B cell (primary cell): Measurements from ENCODE around the gene PARD3. TPM values are rescaled to one million over a fixed set of nuclear protein-coding genes. Genes with fewer than 3 reads are reported as not detected.

Experiments used
- ATAC-seq: fragments of 200-7000 bp; cut with Tn5 transposase; one replicate; pipeline ENCODE4 v1.10.0; 2021; ENCODE audit warnings: low read depth, mild to moderate bottlenecking, moderate number of reproducible peaks, moderate library complexity
- CTCF ChIA-PET: fragments of 350-600 bp; sonication (Branson Sonifier 250); formaldehyde crosslinking; loops from one replicate; lab custom pipeline; 2021; ENCODE audit warnings: antibody characterized with exemption, inconsistent platforms; lab: Charles Lee
- POLR2A ChIA-PET: fragments of 350-600 bp; sonication (Branson Sonifier 250); formaldehyde crosslinking; loops from one replicate; lab custom pipeline; 2021; ENCODE audit warnings: antibody characterized with exemption; lab: Charles Lee
- DNase-seq: peaks from one replicate; pipeline ENCODE4 v3.0.0; 2013
- H2AFZ ChIP-seq: 2 replicates; pipeline ENCODE4 v1.6.1; 2012; ENCODE audit warnings: mild to moderate bottlenecking, low read depth, low read length; ENCODE audit not compliant: insufficient read depth, poor library complexity, severe bottlenecking
- H3K27ac ChIP-seq, 2 donors: 1 replicate in 1 of 2; 2 replicates in 1 of 2; pipeline ENCODE4 v1.5.1; 2012 to 2013; ENCODE audit warnings: low read length in 2 of 2, mild to moderate bottlenecking in 2 of 2, moderate library complexity in 1 of 2
- H3K27me3 ChIP-seq, 4 experiments: fragments of 200-600 bp in 1 of 4; sonication (generic) in 1 of 4; replicated peaks in 1 of 4; 1 replicate in 2 of 4; 2 replicates in 2 of 4; pipeline versions ENCODE4 v1.6.1 to v1.7.0; 2013 to 2016; ENCODE audit warnings: low read length in 3 of 4, mild to moderate bottlenecking in 2 of 4, mixed read lengths in 1 of 4, moderate library complexity in 1 of 4; ENCODE audit not compliant: insufficient read depth in 4 of 4, control insufficient read depth in 3 of 4; ENCODE audit errors: control extremely low read depth in 1 of 4
- H3K36me3 ChIP-seq, 2 experiments: replicated peaks in 1 of 2; 1 replicate in 1 of 2; 2 replicates in 1 of 2; pipeline versions ENCODE4 v1.6.1 to v1.7.1; 2013; ENCODE audit warnings: low read length in 1 of 2; ENCODE audit not compliant: insufficient read depth in 2 of 2, control insufficient read depth in 1 of 2; ENCODE audit errors: control extremely low read depth in 1 of 2, extremely low read depth in 1 of 2
- H3K4me1 ChIP-seq, 2 donors: fragments of 200-600 bp in 1 of 2; sonication (generic) in 1 of 2; 1 replicate in 1 of 2; 2 replicates in 1 of 2; pipeline versions ENCODE4 v1.5.1 to v1.6.1; 2013 to 2017; ENCODE audit warnings: low read length in 2 of 2; ENCODE audit not compliant: control insufficient read depth in 2 of 2, insufficient read depth in 2 of 2
- H3K4me2 ChIP-seq: replicated peaks from 2 replicates; pipeline ENCODE3; 2012; ENCODE audit warnings: mild to moderate bottlenecking, low read depth, low read length; ENCODE audit not compliant: poor library complexity, severe bottlenecking
- H3K4me3 ChIP-seq, 5 experiments: fragments of 200-600 bp in 1 of 5; sonication (generic) in 1 of 5; 1 replicate in 3 of 5; 2 replicates in 2 of 5; pipeline versions ENCODE4 v1.5.1 to v1.7.0; 2011 to 2016; ENCODE audit warnings: low read length in 4 of 5, mild to moderate bottlenecking in 4 of 5, low read depth in 2 of 5, control low read depth in 1 of 5, moderate library complexity in 1 of 5; ENCODE audit not compliant: insufficient read depth in 1 of 5; ENCODE audit errors: control extremely low read depth in 1 of 5, extremely low read depth in 1 of 5
- H3K79me2 ChIP-seq: fragments of 200-600 bp; sonication (generic); one replicate; pipeline ENCODE4 v1.6.0; 2016; ENCODE audit warnings: low read length; ENCODE audit not compliant: control insufficient read depth, insufficient read depth
- H3K9ac ChIP-seq: fragments of 200-600 bp; sonication (generic); 2 replicates; pipeline ENCODE4 v1.6.1; 2017; ENCODE audit warnings: mild to moderate bottlenecking, low read length, moderate library complexity
- H3K9me3 ChIP-seq, 3 donors: one replicate each; pipeline versions ENCODE4 v1.6.1 to v1.7.1; 2013; ENCODE audit warnings: low read length in 2 of 3; ENCODE audit not compliant: control insufficient read depth in 2 of 3, insufficient read depth in 1 of 3; ENCODE audit errors: control extremely low read depth in 1 of 3
- H4K20me1 ChIP-seq: 2 replicates; pipeline ENCODE4 v1.6.0; 2012; ENCODE audit warnings: mild to moderate bottlenecking, low read length; ENCODE audit not compliant: insufficient read depth, control insufficient read depth, poor library complexity, severe bottlenecking
- H3K27ac Mint-ChIP-seq: one replicate; pipeline ENCODE4 v1.8.0; 2021; ENCODE audit warnings: mixed read lengths
- H3K27me3 Mint-ChIP-seq: one replicate; pipeline ENCODE4 v1.8.0; 2021; ENCODE audit warnings: mixed read lengths
- H3K4me1 Mint-ChIP-seq: one replicate; pipeline ENCODE4 v1.8.0; 2021; ENCODE audit warnings: mixed read lengths
- H3K4me3 Mint-ChIP-seq: one replicate; pipeline ENCODE4 v1.8.0; 2021; ENCODE audit warnings: mixed read lengths
- H3K9me3 Mint-ChIP-seq: one replicate; pipeline ENCODE4 v1.8.0; 2022; ENCODE audit warnings: mixed read lengths; ENCODE audit not compliant: insufficient read depth
- EZH2 ChIP-seq: IDR thresholded peaks from 2 replicates; pipeline ENCODE4 v1.6.1; 2012; ENCODE audit warnings: borderline replicate concordance, low read depth, mild to moderate bottlenecking, moderate library complexity, low read length; ENCODE audit not compliant: insufficient read depth, poor library complexity, severe bottlenecking
- WGBS: methylation state at CpG from one replicate; pipeline ENCODE4 v1.1.5; 2013; ENCODE audit warnings: missing lambda C conversion rate; ENCODE audit not compliant: insufficient coverage; 5-methylcytosine and 5-hydroxymethylcytosine counted together
- intact Hi-C: fragments of 100-400 bp; cut with micrococcal nuclease; formaldehyde crosslinking; loops from one replicate; pipeline ENCODE4 v1.10.0; 2022
- polyA plus RNA-seq: library from polyadenylated mRNA; depleted of rRNA; stranded (reverse); fragments of >200 nt; gene quantifications from 2 replicates; pipeline ENCODE4 v1.2.3, GENCODE V29; 2012
- total RNA-seq, 2 donors: library from RNA; stranded (reverse); fragments of 120-200 nt in 1 of 2; gene quantifications; 1 replicate in 1 of 2; 2 replicates in 1 of 2; pipeline versions ENCODE4 v1.2.3 to v1.2.4, GENCODE V29; 2013 to 2022
- TF ChIP-seq, protein P1 (sequence below): fragments of 200-600 bp; IDR thresholded peaks from one replicate; pipeline ENCODE4 v1.8.0; 2022; ENCODE audit warnings: antibody characterized with exemption, mild to moderate bottlenecking

The PARD3 gene
- total and polyA plus RNA-seq, 2 donors (not counting 1 experiment from before 2014, with no cell fraction given), result not detected

GRCh38 chr10:34192646-34193045 is 622.5 kb downstream of the PARD3 start:
- H3K4me3 ChIP-seq, result no peak overlapping the region
- POLR2A ChIA-PET, result no interaction called here
- H3K9ac ChIP-seq, result no peak overlapping the region
- DNase-seq (no peak), ATAC-seq (no peak)
- no peaks in the 10 kb centered on the region for H4K20me1 ChIP-seq
- no peaks in the 10 kb centered on the region for H3K4me1 ChIP-seq
- Mint-ChIP-seq H3K27me3 (no peaks in the 10 kb centered on the region), H3K27ac (no peak overlapping the region), H3K4me1 (no peaks in the 10 kb centered on the region), H3K4me3 (no peak overlapping the region), H3K9me3 (peaks cover 3% of the 10 kb centered on the region)
- TF ChIP-seq, protein P1, sequence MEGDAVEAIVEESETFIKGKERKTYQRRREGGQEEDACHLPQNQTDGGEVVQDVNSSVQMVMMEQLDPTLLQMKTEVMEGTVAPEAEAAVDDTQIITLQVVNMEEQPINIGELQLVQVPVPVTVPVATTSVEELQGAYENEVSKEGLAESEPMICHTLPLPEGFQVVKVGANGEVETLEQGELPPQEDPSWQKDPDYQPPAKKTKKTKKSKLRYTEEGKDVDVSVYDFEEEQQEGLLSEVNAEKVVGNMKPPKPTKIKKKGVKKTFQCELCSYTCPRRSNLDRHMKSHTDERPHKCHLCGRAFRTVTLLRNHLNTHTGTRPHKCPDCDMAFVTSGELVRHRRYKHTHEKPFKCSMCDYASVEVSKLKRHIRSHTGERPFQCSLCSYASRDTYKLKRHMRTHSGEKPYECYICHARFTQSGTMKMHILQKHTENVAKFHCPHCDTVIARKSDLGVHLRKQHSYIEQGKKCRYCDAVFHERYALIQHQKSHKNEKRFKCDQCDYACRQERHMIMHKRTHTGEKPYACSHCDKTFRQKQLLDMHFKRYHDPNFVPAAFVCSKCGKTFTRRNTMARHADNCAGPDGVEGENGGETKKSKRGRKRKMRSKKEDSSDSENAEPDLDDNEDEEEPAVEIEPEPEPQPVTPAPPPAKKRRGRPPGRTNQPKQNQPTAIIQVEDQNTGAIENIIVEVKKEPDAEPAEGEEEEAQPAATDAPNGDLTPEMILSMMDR, result no peak
- TF ChIP-seq EZH2, result no peak
- no peak overlapping the region for H3K27ac ChIP-seq
- H3K27me3 ChIP-seq, result no peaks in the 10 kb centered on the region
- CTCF ChIA-PET, result no interaction called here
- H2AFZ ChIP-seq, result no peak overlapping the region
- peaks cover 0 to 1% (median 0%) of the 10 kb centered on the region in 3 donors for H3K9me3 ChIP-seq
- WGBS, result 67% methylated on average over 1 of the region's 5 CpGs
- intact Hi-C loops, result no loop called here
- no peaks in the 10 kb centered on the region for H3K79me2 ChIP-seq
- no peak overlapping the region for H3K4me2 ChIP-seq
- no peaks in the 10 kb centered on the region for H3K36me3 ChIP-seq

- CTCF ChIA-PET, result interaction anchor here (0.8 kb wide), 1 partner anchor 41 kb away, joined by 3 read pairs; no protein-coding TSS in a partner anchor
- WGBS, result 50% methylated on average over 2 of the region's 3 CpGs
Observed at GRCh38 chr10:34191406-34191805, 623.7 kb downstream of the PARD3 start.

More at GRCh38 chr10:34191406-34191805, 623.7 kb downstream of the PARD3 start:
- Histone ChIP-seq H2AFZ (no peak overlapping the region), H3K79me2 (no peaks in the 10 kb centered on the region), H3K4me2 (no peak overlapping the region), H3K9ac (no peak overlapping the region), H4K20me1 (no peaks in the 10 kb centered on the region), H3K27me3 (no peaks in the 10 kb centered on the region), H3K36me3 (no peaks in the 10 kb centered on the region), H3K27ac (no peak overlapping the region), H3K4me3 (no peak overlapping the region), H3K9me3 (peaks cover 0 to 1% (median 0%) of the 10 kb centered on the region in 3 donors), H3K4me1 (no peaks in the 10 kb centered on the region)
- ATAC-seq (no peak), DNase-seq (no peak)
- Mint-ChIP-seq H3K4me1 (no peaks in the 10 kb centered on the region), H3K27ac (no peak overlapping the region), H3K4me3 (no peak overlapping the region), H3K27me3 (no peaks in the 10 kb centered on the region), H3K9me3 (peaks cover 3% of the 10 kb centered on the region)
- POLR2A ChIA-PET, result no interaction called here
- intact Hi-C loops, result no loop called here
- TF ChIP-seq EZH2, result no peak
- TF ChIP-seq, protein P1, result no peak
